Omental fat pad (tissue), 4 donors: ENCODE results near the gene PSENEN. TPM values are rescaled to one million over a fixed set of nuclear protein-coding genes. Genes with fewer than 3 reads are reported as not detected.

ENCODE experiments used
- ATAC-seq: fragments of 150-250 bp; one replicate; pipeline ENCODE4 v1.9.1; 2016; ENCODE audit warnings: mild to moderate bottlenecking, moderate library complexity; ENCODE audit not compliant: low FRiP score
- DNase-seq: peaks from one replicate; pipeline ENCODE4 v3.0.0-alpha.2; 2019; ENCODE audit warnings: low spot score
- CTCF ChIP-seq, 3 donors: fragments of 450-650 bp; IDR thresholded peaks; one replicate each; pipeline ENCODE4 v1.5.1; 2016 to 2017; ENCODE audit warnings: antibody characterized with exemption in 3 of 3, mild to moderate bottlenecking in 3 of 3, moderate library complexity in 2 of 3
- total RNA-seq, 4 donors: library from RNA; depleted of rRNA; stranded (reverse); fragments of >200 nt; gene quantifications; one replicate each; pipeline ENCODE4 v1.1.0, GENCODE V29; 2016

PSENEN gene
- total RNA-seq, 4 donors from 2014 or later: 28.1 to 58.6 (median 37.9) TPM

GRCh38 chr19:35783469-35784434, 38.3 kb downstream of the PSENEN start:
- TF ChIP-seq CTCF (IDR thresholded peaks at IDR 0.05): no peak
- ATAC-seq (no peak), DNase-seq (no peak)

- no peak for TF ChIP-seq CTCF (IDR thresholded peaks at IDR 0.05)
- no peak for ATAC-seq
- no peak for DNase-seq
These were observed 39.3 kb downstream of the PSENEN start for GRCh38 chr19:35784503-35785338.

- DNase-seq: no peak
- ATAC-seq: no peak
- no peak for TF ChIP-seq CTCF (IDR thresholded peaks at IDR 0.05)
These were observed 39.8 kb downstream of the PSENEN start for GRCh38 chr19:35785339-35785627.

- ATAC-seq (no peak), DNase-seq (no peak)
- no peak for TF ChIP-seq CTCF (IDR thresholded peaks at IDR 0.05)
These were observed 41.1 kb downstream of the PSENEN start for GRCh38 chr19:35786299-35787160.

- ATAC-seq (no peak), DNase-seq (no peak)
- no peak for TF ChIP-seq CTCF (IDR thresholded peaks at IDR 0.05)
These were observed 41.9 kb downstream of the PSENEN start for GRCh38 chr19:35787227-35787799.

GRCh38 chr19:35788205-35788960, 42.9 kb downstream of the PSENEN start:
- ATAC-seq (no peak), DNase-seq (no peak)
- no peak for TF ChIP-seq CTCF (IDR thresholded peaks at IDR 0.05)
